T1000 (cell line): ENCODE measurements around the gene THRA.

Experiments used
- DNase-seq: peaks from one replicate; lab custom pipeline; 2025; ENCODE audit warnings: mixed read lengths; lab: John Stamatoyannopoulos, UW

The THRA gene

GRCh38 chr17:40064971-40065768 is 2.4 kb downstream of the THRA start:
- DNase-seq: no peak

- DNase-seq: no peak
Observed at GRCh38 chr17:40065769-40066510, 3.2 kb downstream of the THRA start.

DNA sequence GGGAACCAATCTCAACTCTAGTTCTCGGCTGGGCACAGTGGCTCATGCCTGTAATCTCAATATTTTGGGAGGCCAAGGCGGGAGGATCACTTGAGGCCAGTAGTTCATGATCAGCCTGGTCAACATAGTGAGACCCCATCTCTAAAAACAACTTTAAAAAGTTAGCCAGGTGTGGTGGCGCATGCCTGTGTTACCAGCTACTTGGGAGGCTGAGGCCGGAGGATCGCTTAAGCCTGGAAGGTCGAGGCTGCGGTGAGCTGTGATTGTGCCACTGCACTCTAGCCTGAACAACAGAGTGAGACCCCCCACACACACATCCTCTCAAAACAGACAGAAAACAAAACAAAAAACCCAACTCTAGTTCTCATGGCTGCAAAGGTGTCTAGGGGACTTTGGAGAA is 4.9 kb downstream of the THRA start:
- DNase-seq: no peak

DNA sequence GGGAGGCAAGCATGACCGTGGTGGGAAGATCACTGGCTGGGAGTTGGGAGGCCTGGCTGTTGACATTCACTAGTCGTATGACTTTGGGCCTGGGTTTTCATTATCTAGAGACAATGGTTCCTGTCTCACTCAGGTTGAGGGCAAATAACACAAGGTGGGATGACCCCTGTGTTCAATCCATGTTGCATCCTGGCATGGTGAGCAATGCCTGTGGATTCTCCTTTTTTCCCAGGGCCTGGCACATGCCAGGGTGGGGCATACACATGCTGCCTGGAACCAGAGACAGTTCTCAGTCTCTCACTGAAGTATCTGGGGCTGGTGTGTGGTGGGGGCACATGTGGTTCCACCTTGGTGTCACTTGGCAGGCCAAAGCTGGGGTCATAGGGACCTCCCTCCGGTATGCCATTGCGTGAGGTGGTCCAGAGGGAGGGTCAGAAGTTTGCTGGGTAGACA is 5.4 kb downstream of the THRA start:
- no peak for DNase-seq

- DNase-seq: no peak
Observed at GRCh38 chr17:40068584-40068916, 5.8 kb downstream of the THRA start.

DNA sequence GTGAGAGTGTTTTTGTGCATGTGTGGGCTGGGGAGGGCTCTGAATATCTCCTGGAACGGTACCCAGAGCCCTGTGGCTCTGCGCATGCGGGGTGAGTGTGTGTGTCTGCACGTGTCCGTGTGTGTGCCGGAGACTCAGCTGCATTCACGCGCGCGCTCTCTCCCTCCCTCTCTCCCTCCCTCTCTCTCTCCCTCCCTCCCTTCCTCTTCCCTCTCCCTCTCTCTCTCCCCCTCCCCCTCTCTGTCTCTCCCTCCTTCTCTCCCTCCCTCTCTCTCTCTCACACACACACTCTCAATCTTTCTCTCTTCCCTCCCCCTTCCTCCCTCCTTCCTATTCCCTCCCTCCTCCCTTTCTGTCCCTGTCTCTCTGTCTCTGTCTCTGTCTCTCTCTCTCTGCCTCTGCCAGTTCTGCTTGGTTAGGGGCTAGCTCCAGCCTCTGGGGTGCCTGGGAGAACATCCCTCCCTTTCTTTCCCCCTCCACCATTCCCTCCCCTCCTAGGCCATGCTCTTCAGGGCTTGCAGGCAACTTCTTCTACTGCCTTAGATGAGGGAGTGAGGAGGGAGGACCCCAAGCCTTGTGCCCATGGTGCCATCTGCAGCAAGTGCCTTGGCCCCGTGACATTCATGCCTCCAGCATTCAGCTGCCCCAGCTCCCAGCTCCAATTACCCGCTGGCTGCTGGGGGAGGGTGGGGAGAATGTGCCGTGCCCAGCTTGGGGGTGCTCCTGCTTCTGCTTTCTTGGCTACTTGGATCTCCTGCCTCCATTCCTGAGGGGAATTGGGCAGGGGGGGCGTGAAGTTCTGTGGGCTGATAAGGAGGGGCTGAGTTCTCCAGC is 6.4 kb downstream of the THRA start:
- peak; percentile 37 for DNase-seq

DNA sequence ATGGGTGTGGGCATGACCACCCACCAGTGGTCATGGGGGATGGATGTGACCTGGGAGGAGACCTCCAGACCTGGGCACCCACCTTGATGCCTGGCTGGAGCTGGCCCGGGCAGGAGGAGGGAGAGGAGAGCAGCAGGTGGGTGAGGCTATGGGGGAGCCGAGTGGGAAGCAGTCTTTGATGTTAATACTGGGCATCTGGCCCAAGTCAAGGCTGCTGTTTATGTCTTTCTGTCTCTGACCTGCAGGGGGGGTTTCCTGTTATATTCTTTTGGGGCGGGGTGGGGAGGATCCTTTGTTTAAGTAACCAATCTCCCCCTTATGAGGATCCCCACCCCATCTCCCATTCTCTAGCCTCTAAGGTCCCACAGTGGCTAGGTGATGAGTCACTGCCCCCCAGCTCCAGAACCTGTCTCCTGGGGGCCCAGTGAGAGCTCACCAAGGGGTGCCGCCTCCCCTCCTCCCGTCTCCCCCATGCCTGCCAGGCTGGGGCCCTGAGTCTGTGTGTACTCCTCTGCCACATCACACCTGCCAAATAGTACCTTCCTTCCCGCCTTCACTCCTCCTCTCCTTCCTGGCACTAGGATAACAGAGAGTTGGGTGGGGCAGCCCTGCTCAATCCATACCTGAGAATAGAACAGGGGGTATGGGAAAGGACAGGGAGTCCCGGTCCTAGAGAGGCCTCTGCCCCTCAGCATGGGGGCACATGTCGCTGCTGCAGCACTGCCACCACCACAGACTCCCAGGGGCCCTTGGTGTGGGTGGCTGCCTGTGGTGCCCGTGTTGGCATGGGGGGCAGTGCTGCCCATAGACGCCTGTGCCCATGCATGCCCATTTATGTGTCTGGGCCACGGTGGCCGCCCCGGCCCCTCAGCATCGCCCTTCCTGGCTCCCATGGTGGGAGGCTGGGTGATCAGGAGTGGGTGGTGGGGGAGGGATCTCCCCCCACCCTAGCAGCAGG is 7.3 kb downstream of the THRA start:
- DNase-seq: no peak

- no peak for DNase-seq
Observed at GRCh38 chr17:40070709-40071312, 8.0 kb downstream of the THRA start.

DNA sequence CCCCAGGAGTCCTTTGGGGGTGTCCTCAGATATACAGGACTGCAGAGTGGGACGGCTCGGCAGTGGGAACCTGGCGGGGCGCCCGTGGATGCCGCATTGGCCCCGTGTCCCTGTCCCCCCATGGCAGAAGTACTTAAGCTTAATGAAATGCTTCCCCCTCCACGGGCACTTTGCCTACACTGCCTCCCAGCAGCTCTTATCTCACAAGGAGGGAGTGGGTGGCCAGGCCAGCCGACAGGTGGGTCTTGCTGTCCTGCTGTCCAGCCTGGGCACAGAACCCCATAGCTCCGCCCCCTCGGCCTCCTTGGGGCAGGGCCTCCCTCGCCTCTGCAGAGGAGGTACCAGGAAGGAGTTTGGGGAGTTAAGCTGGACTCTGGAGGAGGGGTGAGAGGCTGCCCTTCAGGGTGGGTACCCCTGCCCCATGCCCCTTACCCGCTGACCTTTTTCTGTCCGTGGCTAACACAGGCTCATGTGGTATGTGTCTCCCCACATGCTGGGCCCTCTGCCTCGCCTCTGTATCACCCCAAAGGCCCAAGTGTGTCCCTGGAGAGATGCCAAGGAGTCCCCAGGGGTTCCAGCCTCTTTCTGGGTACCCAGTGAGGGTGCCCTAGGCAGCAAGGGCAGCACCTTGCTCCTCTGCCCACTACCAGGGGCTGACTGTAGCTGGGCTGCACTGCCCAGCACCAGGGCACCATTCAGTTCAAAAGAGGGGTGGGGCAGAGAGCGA is 8.7 kb downstream of the THRA start:
- no peak for DNase-seq

DNA sequence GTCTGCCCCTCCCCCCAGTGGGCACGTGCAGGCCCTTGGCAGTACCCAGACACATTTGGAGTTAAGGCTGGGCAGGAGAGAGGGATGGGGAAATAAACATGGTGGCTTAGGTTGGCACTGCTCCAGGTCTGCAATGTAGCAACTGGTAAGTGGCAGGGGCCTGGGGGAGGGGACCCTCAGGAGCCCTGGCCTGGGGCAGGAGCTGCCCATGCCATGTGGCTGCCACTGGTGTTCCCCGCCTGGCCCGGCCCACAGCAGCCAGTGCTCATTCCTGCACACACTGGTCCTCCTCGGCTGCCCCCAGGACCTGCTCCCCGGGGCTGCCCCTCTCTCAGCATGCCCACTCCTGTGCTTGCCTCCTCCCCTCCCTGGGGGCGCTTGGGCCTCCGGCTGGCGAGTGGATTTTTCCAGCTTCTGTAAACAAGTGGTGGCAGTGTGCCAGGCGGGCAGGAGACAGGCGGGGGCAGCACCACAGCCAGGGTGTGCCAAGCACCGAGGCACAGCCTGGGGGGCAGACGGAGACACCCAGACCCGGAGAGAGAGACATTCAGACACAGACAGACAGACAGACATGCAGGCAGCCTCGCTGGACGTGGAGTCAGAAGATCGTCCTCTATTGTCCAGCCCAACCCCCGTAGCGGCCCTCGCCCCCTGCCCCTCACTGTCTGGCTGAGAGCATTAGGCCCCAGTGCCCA is 9.4 kb downstream of the THRA start:
- peak; percentile 77 for DNase-seq

DNA sequence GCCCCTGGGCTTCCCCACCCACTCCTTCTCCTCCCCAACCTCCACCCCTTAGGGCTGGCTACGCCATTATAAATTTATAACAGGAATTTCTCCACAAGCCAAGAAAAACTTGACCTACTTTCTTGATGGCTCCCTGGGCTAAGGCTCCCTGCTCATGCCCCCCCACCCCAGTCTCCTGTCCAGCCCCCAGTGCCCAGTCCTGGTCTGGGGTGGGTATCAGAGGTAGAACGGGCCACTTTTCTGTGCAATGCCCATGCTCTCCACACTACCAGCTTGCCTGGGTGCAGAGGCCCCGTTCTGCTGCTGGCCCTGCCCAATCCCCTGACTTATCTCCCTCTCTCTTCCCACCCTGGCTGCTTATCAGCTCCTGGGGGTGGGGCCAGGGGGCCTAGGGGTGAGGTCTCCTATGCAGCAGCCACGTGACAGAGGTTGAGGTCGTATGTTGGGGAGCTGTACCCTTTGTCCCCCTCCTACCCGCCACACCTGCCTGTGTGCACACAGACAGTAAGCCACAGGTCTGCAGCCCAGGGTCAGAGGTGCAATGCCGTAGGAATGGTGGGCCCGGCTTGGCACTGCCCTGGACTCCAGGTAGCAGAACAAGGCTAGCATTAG is 10.1 kb downstream of the THRA start:
- no peak for DNase-seq

DNA sequence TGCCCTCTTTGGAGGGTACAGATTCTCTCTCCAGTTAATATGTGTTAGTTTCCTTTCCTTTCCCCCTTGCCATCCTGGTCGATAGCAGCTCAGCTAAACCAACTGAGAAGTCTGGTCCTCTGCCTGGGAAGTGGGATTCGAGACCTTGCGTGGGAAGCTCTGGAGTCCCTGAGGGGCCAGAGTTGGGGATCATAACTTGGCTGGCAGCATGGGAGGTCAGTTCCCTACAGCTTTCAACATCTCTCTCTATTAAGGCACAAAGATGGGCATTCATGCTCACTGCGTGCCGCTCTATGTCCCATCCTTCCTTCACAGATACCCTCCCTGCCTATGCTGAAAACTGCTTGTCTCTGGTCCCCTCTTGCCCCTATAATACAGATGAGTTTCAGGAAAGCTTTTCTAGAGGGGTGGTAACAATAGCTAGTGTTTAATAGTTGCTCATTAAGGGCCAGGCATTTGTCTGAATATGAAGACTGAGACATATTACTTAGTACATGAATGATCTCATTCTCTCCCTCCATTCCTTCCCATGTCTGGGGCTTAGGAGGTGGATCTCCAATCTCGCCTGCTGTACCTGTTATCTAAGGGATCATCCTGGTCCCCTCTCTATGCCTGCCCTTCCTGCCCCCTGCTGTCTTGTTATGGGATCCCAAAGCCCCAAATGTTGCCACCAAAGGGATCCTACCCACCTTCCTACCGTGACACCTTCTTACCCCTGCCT is 10.8 kb downstream of the THRA start:
- DNase-seq: no peak

- DNase-seq: no peak
Observed at GRCh38 chr17:40074175-40074512, 11.4 kb downstream of the THRA start.

GRCh38 chr17:40074871-40075200 is 12.1 kb downstream of the THRA start:
- DNase-seq: no peak

- peak; percentile 42 for DNase-seq
Observed at GRCh38 chr17:40075201-40075941, 12.6 kb downstream of the THRA start.

DNA sequence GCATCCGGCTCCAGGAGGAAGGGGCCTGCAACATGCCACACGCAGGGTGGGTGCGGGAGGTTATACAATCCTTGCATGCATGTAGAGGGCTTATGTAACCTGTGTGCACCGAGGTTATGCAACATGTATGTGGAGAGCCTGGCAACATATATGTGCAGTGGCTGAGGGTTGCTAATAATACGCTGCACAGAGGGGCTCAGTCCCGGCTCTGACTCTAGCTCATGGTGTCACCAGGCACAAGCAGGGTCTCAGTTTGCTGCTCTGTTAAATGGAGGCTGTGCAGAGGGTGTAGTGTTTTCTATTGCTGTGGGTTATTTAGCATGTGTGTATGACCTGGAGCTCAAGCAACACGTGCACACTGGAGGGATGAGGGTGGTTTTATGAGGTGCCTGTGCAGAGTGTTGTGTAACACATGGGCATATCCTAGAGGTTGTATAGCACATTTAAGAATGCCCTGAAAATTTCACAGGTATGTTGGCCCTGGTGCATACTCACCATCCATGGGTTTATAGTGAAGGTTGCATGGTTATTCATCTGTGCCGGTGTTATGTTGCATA is 13.3 kb downstream of the THRA start:
- no peak for DNase-seq

GRCh38 chr17:40076591-40076990 is 13.8 kb downstream of the THRA start:
- no peak for DNase-seq

- DNase-seq: no peak
Observed at GRCh38 chr17:40079545-40079944, 16.8 kb downstream of the THRA start.
